T47D (cell line): ENCODE results near the gene CHRM1.
A peak's percentile ranks its signal among the peaks of the same experiment; 100 is the strongest.

Experiments
- DNase-seq, 2 experiments: peaks; one replicate each; pipeline versions ENCODE4 v3.0.0 to v3.0.0-alpha.2; 2011 to 2012; ENCODE audit warnings: low read depth in 1 of 2, low spot score in 1 of 2
- JUND ChIP-seq: IDR thresholded peaks from 2 replicates; pipeline ENCODE4 v1.6.1; 2012; ENCODE audit warnings: low read depth
- in situ Hi-C: cut with HindIII; loops from 2 replicates; pipeline ENCODE4 v1.10.0; 2016; ENCODE audit warnings: low sequenced_read_pairs, low pct_unique_long_range_greater_than_20kb

The CHRM1 gene

GRCh38 chr11:62922653-62923431 lies 1.7 kb upstream of the CHRM1 start:
- peak; percentile 47 to 69 for DNase-seq
- no peak for TF ChIP-seq JUND
- in situ Hi-C loops = no loop called here

- TF ChIP-seq JUND = no peak
- in situ Hi-C loops = no loop called here
- DNase-seq = no peak
Observed at GRCh38 chr11:62922189-62922589, 1.0 kb upstream of the CHRM1 start.

GRCh38 chr11:62921573-62922188 lies 518 bp upstream of the CHRM1 start:
- in situ Hi-C loops = no loop called here
- TF ChIP-seq JUND = no peak
- peak; percentile 52 to 59 for DNase-seq

GRCh38 chr11:62919898-62920640 lies 1.1 kb downstream of the CHRM1 start:
- in situ Hi-C loops = no loop called here

GRCh38 chr11:62919476-62919875 lies 1.7 kb downstream of the CHRM1 start:
- DNase-seq = no peak
- in situ Hi-C loops = no loop called here
- no peak for TF ChIP-seq JUND

More at GRCh38 chr11:62919898-62920640, 1.1 kb downstream of the CHRM1 start:
- no peak for TF ChIP-seq JUND
- no peak for DNase-seq

GRCh38 chr11:62918531-62918930 lies 2.6 kb downstream of the CHRM1 start:
- TF ChIP-seq JUND = no peak
- in situ Hi-C loops = no loop called here
- no peak for DNase-seq

GRCh38 chr11:62917906-62918502 lies 3.2 kb downstream of the CHRM1 start:
- no peak for TF ChIP-seq JUND
- in situ Hi-C loops = no loop called here
- no peak for DNase-seq

- TF ChIP-seq JUND = no peak
- DNase-seq = no peak
- in situ Hi-C loops = no loop called here
Observed at GRCh38 chr11:62914416-62914815, 6.7 kb downstream of the CHRM1 start.

- in situ Hi-C loops = no loop called here
- DNase-seq = no peak
- no peak for TF ChIP-seq JUND
Observed at GRCh38 chr11:62912268-62912667, 8.9 kb downstream of the CHRM1 start.

GRCh38 chr11:62911137-62912130 lies 9.7 kb downstream of the CHRM1 start:
- in situ Hi-C loops = no loop called here
- no peak for DNase-seq

GRCh38 chr11:62910141-62910882 lies 10.9 kb downstream of the CHRM1 start:
- no peak for TF ChIP-seq JUND
- in situ Hi-C loops = no loop called here
- DNase-seq = no peak

More at GRCh38 chr11:62911137-62912130, 9.7 kb downstream of the CHRM1 start:
- TF ChIP-seq JUND = no peak
